H1 (cell line): ENCODE measurements around the gene RRAD. TPM values are rescaled to one million over a fixed set of nuclear protein-coding genes. Genes with fewer than 3 reads are reported as not detected.

Experiments used
- CTBP2 ChIP-seq: IDR thresholded peaks from 2 replicates; pipeline ENCODE4 v1.7.0; 2011; ENCODE audit warnings: borderline replicate concordance, mild to moderate bottlenecking, moderate library complexity, mixed read lengths, low read length; ENCODE audit not compliant: insufficient read depth, insufficient read length
- SUZ12 ChIP-seq: fragments of 200-600 bp; sonication (generic); IDR thresholded peaks from 2 replicates; pipeline ENCODE4 v1.6.1; 2012; ENCODE audit warnings: mild to moderate bottlenecking, inconsistent platforms, low read length, moderate library complexity, mixed read lengths
- polyA plus RNA-seq, 7 experiments: library from polyadenylated mRNA; depleted of rRNA in 3 of 7; stranded (reverse) in 5 of 7; unstranded in 2 of 7; fragments of >200 nt in 5 of 7; fragments of 200-250 nt in 2 of 7; gene quantifications; 1 replicate in 5 of 7; 2 replicates in 1 of 7; 4 replicates in 1 of 7; pipeline versions ENCODE4 v1.2.1 to v1.2.3, GENCODE V29; 2011 to 2013; ENCODE audit warnings: missing spikeins in 2 of 7, mixed read lengths in 2 of 7
- total RNA-seq: library from RNA; stranded (reverse); fragmentation: NEBNext Ultra II Directional; extraction: Animal tissue kit (Norgen Biotek cat#: 25700); gene quantifications from 2 replicates; pipeline ENCODE4 v1.2.1, GENCODE V29; 2021

The RRAD gene
- total and polyA plus RNA-seq, 2 of the 8 experiments (the other 6 are each of a cell fraction or from before 2014, with no cell fraction given) = 0.17 TPM; not detected in 1

- TF ChIP-seq CTBP2 (no peak), SUZ12 (no peak)
- TF ChIP-seq, all 59 proteins: peak for 0
These were observed 7.6 kb downstream of the RRAD start (continued) for GRCh38 chr16:66917741-66918140.
